AG04450 (cell line): Measurements from ENCODE around the gene IFNLR1. TPM values are rescaled to one million over a fixed set of nuclear protein-coding genes. Genes with fewer than 3 reads are reported as not detected.

Experiments used
- CTCF ChIA-PET: fragments of 300-600, 350-600 bp; formaldehyde crosslinking; extraction: SDS; loops from one replicate; lab custom pipeline; 2022; ENCODE audit warnings: antibody characterized with exemption, inconsistent platforms; lab: Charles Lee
- POLR2A ChIA-PET: fragments of 350-600 bp; formaldehyde crosslinking; extraction: SDS; loops from one replicate; lab custom pipeline; 2021; ENCODE audit warnings: antibody characterized with exemption, inconsistent platforms; lab: Yijun Ruan, JAX
- DNase-seq: peaks from one replicate; pipeline ENCODE4 v3.0.0-alpha.2; 2011; ENCODE audit warnings: low read depth, low spot score
- H3K27ac ChIP-seq: one replicate; pipeline ENCODE4 v1.5.1; 2012; ENCODE audit warnings: low read depth, low read length, control low read depth
- H3K27me3 ChIP-seq: one replicate; pipeline ENCODE4 v1.6.0; 2012; ENCODE audit warnings: low read length; ENCODE audit not compliant: control insufficient read depth, insufficient read depth
- H3K4me3 ChIP-seq: 2 replicates; pipeline ENCODE4 v1.5.1; 2011; ENCODE audit warnings: mild to moderate bottlenecking, low read depth, low read length, control low read depth
- H3K9me3 ChIP-seq: 2 replicates; pipeline ENCODE4 v1.5.1; 2012; ENCODE audit warnings: low read length; ENCODE audit not compliant: control insufficient read depth, insufficient read depth
- polyA plus RNA-seq: library from polyadenylated mRNA; depleted of rRNA; stranded (reverse); fragments of >200 nt; gene quantifications from 2 replicates; pipeline ENCODE4 v1.2.3, GENCODE V29; 2011
- TF ChIP-seq, protein P1 (sequence below): IDR thresholded peaks from 2 replicates; pipeline ENCODE4 v1.5.1; 2011; ENCODE audit warnings: low read depth, low read length, control low read depth, inconsistent platforms

The IFNLR1 gene
- polyA plus RNA-seq, 1 experiment: not detected

DNA sequence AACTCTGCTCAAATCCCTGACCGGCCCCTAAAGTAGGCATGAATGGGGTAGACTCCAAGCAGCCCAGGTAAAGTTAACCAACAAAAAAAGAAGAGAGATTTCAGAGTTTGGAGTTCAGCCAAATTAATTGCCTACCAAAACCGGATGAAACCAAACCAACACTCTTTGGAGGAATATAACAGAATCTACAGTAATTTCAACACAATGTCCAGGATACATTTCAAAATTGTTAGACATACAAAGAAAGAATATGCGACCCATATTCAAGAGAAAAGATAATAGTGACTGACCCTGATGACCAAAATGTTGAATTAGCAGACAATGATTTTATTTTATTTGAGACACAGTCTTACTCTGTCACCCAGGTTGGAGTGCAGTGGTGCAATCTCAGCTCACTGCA is 56.7 kb downstream of the IFNLR1 start:
- H3K9me3 ChIP-seq: peaks cover 8% of the 10 kb centered on the region; the same call in 1 of the 2 replicates
- no peak overlapping the region for H3K27ac ChIP-seq
- ChIA-PET POLR2A (no interaction called here), CTCF (no interaction called here)
- DNase-seq: no peak
- no peak overlapping the region for H3K4me3 ChIP-seq
- TF ChIP-seq, protein P1, sequence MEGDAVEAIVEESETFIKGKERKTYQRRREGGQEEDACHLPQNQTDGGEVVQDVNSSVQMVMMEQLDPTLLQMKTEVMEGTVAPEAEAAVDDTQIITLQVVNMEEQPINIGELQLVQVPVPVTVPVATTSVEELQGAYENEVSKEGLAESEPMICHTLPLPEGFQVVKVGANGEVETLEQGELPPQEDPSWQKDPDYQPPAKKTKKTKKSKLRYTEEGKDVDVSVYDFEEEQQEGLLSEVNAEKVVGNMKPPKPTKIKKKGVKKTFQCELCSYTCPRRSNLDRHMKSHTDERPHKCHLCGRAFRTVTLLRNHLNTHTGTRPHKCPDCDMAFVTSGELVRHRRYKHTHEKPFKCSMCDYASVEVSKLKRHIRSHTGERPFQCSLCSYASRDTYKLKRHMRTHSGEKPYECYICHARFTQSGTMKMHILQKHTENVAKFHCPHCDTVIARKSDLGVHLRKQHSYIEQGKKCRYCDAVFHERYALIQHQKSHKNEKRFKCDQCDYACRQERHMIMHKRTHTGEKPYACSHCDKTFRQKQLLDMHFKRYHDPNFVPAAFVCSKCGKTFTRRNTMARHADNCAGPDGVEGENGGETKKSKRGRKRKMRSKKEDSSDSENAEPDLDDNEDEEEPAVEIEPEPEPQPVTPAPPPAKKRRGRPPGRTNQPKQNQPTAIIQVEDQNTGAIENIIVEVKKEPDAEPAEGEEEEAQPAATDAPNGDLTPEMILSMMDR: no peak
- peaks cover 12% of the 10 kb centered on the region for H3K27me3 ChIP-seq

DNA sequence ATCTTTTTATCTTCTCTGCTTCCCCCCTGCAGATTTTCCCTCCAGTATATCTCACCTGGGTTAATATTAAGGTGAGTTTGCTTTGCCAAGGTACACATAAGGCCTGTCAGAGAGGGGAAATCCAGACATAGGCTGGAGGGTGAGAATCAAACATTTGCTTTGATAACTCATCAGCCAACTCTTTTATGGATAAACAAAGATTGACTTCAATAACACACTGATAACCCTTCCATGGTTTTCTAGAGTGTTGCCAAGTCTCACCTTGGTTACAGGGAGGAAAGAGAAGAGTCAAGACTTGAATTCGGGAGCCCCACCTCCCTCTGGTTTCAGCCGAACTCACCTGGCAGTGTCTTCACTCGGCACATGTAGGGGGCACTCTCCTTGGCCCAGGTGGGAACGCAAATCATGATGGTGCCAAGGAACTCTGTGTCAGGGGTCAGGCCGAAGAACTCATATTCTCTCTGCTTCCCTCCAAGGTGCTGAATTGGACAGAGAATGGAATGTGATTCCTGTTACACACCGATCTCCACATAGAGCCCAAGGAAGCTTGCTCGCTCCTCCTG is 59.2 kb downstream of the IFNLR1 start:
- ChIA-PET POLR2A (no interaction called here), CTCF (no interaction called here)
- peaks cover 8% of the 10 kb centered on the region for H3K27me3 ChIP-seq
- H3K27ac ChIP-seq: no peak overlapping the region
- H3K9me3 ChIP-seq: peaks cover 8% of the 10 kb centered on the region; the same call in 1 of the 2 replicates
- DNase-seq: no peak
- H3K4me3 ChIP-seq: no peak overlapping the region
- TF ChIP-seq, protein P1: no peak

DNA sequence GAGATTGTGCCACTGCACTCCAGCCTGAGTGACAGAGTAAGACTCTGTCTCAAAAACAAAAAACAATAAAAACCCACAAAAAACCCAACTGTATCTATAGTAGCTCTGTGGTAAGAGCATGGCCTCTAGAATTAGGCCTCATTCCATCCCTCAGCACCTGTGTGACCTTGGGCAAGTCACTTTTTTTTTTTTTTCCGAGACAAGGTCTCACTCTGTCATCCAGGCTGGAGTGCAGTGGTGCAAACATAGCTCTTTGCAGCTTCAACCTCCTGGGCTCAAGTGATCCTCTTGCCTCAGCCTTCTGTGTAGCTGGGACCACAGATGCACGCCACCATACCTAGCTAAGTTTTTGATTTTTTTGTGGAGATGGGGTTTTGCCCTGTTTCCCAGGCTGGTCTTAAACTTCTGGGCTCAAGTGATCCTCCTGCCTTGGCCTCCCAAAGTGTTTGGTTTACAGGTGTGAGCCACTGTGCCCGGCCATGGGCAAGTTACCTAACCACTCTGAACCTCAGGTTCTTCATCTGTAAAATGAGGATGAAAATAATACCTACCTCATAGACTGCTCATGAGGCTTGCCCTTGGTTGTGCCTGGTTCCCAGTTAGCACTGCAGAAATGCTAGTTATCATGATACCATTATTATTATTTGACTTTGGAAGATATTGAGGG is 59.8 kb downstream of the IFNLR1 start:
- Histone ChIP-seq H3K9me3 (peaks cover 8% of the 10 kb centered on the region; the same call in 1 of the 2 replicates), H3K27me3 (peaks cover 8% of the 10 kb centered on the region), H3K27ac (no peak overlapping the region), H3K4me3 (no peak overlapping the region)
- TF ChIP-seq, protein P1: no peak
- DNase-seq: no peak
- POLR2A ChIA-PET: no interaction called here
- CTCF ChIA-PET: interaction anchor here (1.2 kb wide), 1 partner anchor 23 kb away, joined by 4 read pairs; no protein-coding TSS in a partner anchor

DNA sequence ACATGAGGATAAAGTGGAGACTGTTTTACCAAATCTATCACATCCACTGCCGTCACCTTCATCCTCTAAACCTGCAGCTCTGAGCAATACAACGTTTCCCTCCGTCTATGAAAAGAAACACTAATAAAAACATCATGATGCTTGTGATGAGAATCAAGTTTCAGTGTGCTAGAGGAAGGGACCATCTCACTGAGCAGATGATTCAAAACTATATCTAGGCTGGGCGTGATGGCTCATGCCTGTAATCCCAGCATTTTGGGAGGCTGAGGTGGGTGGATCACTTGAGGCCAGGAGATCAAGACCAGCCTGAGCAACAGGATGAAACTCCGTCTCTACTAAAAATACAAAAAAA is 60.4 kb downstream of the IFNLR1 start:
- Histone ChIP-seq H3K9me3 (peaks cover 8% of the 10 kb centered on the region; the same call in 1 of the 2 replicates), H3K4me3 (no peak overlapping the region), H3K27me3 (peaks cover 8% of the 10 kb centered on the region), H3K27ac (no peak overlapping the region)
- POLR2A ChIA-PET: no interaction called here
- CTCF ChIA-PET: interaction anchor here (1.2 kb wide), 1 partner anchor 23 kb away, joined by 4 read pairs; no protein-coding TSS in a partner anchor
- no peak for DNase-seq
- TF ChIP-seq, protein P1: no peak

DNA sequence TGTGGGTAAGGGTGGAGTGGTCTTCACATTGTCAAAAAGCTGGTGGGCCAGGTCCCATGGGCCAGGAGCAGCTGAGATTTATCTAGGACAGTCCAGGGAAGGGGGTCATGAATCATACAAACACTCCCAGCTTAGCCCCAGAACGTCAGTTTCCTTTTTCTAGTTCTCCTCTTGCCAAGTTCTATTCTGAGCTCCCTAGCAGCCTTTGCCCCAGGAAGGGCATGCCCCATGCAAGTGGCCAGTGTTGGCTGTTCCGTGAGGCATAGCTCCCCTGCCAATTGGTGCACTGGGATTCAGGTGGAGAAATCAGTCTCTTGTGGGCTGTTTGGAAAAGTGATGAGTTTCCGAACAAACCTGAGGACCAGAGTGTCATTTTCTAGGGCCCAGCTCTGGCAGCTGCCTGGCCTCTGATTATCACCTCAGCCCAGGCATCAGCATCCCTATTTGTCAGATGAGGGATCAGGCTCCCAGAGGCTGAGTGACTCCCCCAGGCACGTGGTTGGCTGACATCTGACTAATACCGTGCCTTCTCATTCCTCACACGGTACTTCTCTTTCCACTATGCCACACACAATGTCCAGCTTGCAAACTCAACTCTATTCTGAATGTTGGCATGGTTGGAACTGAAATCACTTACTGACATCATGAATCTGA is 60.9 kb downstream of the IFNLR1 start:
- CTCF ChIA-PET: interaction anchor here (1.2 kb wide), 1 partner anchor 24 kb away, joined by 4 read pairs; no protein-coding TSS in a partner anchor
- H3K9me3 ChIP-seq: peaks cover 8% of the 10 kb centered on the region; the same call in 1 of the 2 replicates
- no peak for DNase-seq
- TF ChIP-seq, protein P1: no peak
- H3K27ac ChIP-seq: no peak overlapping the region
- no peak overlapping the region for H3K4me3 ChIP-seq
- POLR2A ChIA-PET: no interaction called here
- H3K27me3 ChIP-seq: peaks cover 11% of the 10 kb centered on the region
